GM18951 (cell line): Measurements from ENCODE around the gene STRADA.
A peak's percentile ranks its signal among the peaks of the same experiment; 100 is the strongest.
"Not testable (repeated sequence)": the region's sequence is repeated elsewhere in the genome, so short reads cannot be mapped to it uniquely, and the experiment has no call there.

Experiments used
- POLR2A ChIP-seq: IDR thresholded peaks from 4 replicates; pipeline ENCODE4 v1.6.1; 2011; ENCODE audit warnings: mild to moderate bottlenecking; ENCODE audit not compliant: insufficient read length, insufficient read depth; ENCODE audit errors: extremely low read depth
- in situ Hi-C: fragments of 300-500 bp; cut with MboI; formaldehyde crosslinking; loops from one replicate; pipeline ENCODE4 v1.12.0; 2022; ENCODE audit warnings: low sequenced_read_pairs, mixed read lengths, inconsistent platforms; ENCODE audit not compliant: unreplicated experiment

Gene STRADA

DNA sequence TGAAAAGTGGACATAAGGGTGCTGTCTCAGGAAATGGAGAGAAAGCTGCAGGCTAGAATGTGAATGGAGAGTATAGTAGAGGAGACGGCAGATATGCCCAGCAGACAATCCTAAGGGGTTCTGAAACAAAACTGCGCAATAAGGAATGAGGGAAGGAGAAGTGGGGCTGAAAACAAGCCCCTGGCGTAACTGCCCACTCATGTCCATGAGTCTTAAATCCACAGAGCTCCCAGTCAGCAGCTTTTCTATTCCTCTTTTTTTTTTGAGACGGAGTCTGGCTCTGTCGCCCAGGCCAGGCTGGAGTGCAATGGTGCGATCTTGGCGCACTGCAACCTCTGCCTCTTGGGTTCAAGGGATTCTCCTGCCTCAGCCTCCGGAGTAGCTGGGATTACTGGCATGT, 5.9 kb downstream of the STRADA start:
- TF ChIP-seq POLR2A: no peak
- in situ Hi-C loops: no loop called here

DNA sequence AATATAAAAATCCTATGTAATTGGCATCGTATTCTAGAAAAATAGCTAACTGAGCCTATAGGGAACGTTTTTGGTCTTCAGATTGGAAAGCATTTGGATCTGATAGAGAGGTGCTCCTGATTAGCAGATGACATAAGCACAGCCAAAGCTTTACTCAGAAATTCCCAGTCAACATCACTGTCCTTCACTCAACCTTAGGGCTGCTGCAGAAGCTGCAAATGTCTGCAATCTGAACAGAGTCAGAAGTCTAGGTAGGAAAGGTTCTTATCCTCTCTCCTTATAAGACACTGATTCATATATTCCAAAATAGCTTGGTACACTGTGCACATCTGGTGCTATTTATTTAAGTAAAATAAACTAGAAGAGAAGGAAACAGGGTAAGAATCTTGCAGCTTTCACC, 19.2 kb downstream of the STRADA start:
- no peak for TF ChIP-seq POLR2A

DNA sequence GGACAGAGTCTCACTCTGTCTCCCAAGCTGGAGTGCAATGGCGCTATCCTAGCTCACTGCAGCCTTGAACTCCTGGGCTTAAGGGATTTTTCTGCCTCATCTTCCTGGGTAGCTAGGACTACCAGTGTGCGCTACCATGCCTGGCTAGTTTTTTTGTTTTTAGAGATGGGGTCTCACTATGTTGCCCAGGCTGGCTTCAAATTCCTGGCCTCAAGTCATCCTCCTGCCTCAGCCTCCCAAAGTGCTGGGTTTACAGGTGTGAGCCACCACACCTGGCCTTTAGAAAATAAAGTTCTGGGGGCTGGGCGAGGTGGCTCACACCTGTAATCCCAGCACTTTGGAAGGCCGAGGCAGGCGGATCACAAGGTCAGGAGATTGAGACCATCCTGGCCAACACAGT, 21.4 kb downstream of the STRADA start:
- in situ Hi-C loops: not testable (repeated sequence)

More for the DNA sequence above, 19.2 kb downstream of the STRADA start:
- in situ Hi-C loops: no loop called here

DNA sequence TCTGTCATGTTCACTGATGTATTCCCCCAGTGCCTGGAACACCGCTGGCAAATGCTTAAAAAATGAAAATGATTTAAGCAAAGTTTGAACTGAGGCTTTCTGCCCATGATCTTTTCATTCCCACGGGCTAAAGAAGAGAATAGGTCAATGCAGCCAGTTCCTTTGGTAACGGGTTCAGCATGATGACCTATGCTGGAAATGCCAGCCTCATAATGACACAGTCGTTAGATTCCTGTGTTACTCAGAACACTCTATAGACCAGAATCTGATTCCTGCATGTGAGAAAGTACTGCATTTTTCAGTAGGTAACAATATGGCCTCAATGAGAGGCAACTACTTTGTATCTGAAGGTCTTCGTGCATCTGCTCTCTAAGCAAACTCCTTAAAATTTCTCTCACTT, 22.6 kb downstream of the STRADA start:
- no peak for TF ChIP-seq POLR2A
- in situ Hi-C loops: no loop called here

DNA sequence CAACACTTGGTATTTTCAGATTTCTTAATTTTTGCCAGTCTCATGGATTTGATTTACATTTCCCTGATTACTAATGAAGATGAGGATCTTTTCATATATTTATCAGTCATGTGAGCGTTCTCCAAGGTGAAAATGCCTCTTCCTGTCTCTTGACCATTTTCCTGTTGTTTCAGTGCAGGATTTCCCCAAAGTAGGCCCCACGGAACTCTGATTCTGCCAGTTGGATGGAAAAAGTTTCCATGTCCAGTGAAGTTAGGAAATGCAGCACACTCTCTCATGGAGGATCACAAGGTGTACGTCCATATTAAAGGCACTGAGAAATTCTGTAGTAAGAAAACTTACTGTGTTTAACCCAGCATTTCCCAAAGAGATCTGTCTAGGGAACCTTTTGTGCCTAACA, 25.2 kb downstream of the STRADA start:
- in situ Hi-C loops: no loop called here
- no peak for TF ChIP-seq POLR2A

DNA sequence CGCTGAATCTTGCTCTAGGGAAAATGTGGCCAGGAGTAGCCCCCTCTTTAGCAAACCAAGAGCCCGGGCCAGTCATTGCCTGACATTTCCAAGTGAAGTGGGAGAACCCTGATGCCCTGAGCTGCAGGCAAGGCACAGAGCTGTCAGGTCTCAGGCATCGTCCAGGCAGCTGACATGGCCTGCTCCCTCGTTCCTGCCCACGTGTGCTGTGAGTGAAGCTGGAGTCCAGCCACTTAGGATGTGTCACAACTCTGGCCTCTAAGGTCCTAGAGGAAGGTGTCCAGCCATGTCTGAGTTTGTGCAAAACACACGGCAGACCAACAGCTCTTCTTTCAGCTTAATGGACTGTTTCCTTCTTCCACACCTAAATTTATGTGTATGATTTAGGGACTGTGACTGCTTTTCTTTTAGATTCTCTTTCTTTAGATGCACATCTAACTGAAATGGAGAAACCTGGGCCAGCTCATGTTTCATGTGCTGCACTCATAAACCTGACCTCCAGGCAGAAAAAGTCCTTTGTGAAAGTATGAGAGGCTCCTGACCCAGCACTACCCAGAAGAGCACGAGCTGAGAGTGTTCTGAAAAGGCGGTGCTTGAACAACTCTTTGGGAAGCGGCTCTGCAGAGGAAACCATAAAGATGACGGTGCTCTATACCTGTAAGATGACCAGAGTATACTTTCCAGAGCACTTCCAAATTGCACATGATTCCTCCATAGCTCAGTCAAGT, 26.9 kb downstream of the STRADA start:
- no peak for TF ChIP-seq POLR2A
- in situ Hi-C loops: no loop called here

DNA sequence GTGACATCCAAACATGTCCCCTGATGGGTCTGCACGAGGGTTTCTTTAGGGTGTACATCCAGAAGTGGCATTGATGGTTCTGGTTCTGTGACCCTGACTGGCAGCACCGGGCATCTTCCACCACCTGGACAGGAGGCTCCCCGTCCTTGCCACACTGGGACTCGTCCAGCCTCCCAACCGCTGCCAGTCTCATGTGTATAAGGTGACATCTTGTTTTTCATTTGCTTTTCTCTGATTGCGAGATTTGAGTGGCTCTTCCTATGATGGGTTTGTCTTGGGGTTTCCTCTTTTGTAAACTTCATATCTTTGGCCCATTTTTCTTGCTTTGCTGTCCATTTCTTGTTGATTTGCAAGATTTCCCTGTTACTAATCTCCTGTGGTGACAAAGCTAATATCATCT, 32.5 kb downstream of the STRADA start:
- in situ Hi-C loops: no loop called here
- no peak for TF ChIP-seq POLR2A

DNA sequence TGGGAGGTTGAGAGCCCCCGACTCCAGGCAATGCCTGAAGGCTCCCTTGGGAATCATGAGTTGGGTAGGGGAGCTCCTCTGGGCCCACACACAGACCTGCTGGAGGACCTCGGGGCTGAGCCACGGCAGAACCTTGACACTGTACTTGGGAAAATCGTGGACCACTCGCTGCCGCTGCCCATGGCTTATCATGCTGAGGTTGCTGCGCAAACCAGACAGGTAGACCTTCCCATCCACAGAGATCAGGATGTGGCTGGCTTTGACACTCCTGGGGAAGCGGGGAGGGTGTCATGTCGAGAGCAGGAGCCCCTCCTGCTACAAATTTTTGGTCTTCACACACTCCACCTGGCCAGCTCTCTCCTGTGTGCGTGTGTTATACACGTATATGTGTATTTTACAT, 34.4 kb downstream of the STRADA start:
- TF ChIP-seq POLR2A: no peak
- in situ Hi-C loops: no loop called here

DNA sequence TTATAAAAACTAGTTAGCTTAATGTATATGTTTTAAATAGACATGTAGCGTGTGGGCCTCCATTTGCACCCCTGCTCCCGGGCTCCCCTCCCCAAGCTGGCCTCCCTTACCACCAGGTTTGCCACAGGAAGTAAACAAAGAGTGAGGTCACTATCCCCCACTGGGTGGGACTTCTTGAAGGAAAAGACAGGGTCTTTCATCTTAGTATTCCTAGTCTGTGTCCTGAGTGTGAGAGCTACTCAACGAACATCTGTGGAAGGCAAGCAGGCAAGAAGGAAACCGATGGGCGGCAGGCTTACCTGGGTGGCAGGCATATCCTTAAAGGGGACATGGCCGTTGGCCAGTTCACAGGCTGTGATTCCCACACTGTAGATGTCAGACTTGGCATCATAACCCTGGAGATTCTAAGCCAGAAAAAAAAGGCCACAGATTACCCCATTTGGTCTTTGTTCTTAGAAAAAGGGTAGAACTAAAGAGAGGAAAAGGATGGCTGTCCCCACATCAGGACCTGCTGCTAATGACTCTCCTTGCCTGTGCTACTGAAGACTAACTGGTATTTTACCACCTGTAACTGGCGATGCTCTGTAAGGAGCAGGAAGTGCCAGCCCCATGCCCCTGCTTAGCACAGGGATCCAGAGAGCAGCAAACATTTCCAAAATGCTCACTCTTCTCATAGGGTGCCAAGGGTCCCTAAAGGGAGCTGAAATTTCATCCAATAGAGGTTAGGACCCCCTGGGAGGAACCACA, 35.1 kb downstream of the STRADA start:
- in situ Hi-C loops: no loop called here
- TF ChIP-seq POLR2A: no peak

DNA sequence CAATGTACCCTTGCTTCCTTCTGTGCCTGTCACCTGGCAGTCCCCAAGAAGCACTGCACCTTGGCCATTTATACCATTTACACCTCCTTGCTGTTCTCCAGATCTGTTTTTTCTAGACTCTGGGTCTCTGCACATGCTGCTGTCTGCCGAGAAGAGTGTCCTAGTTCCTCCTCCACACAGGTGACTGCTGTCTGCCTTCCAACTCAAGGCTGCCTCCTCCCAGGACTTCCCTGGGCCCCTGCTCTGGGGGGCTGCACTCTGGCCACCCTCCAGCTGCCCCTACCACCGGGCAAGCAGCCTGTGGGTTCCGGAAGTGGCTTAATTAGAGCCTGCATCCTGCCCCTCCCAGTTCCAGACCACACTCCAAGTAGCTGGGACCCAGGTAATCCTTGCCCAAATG, 35.9 kb downstream of the STRADA start:
- in situ Hi-C loops: no loop called here
- TF ChIP-seq POLR2A: no peak

DNA sequence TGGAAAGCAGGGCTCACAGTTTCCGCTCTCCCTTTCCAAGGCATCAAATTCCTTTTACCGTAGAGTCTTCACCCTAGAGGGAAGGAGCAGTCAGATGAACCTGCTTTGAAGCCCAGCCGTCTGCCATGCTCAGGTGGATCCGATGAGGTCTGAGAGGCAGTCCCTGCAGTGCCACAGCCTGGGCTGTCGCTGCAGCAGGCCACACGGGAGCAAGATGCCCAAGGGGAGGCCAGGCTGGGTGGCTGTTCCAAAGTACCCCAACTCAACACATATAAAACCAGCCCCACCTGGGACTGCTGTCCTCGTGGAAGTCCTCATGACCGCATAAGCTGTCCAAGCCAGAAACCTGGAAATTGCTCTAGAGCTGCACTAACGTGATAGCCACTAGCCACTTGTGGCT, 36.8 kb downstream of the STRADA start:
- in situ Hi-C loops: no loop called here
- peak; percentile 13 for TF ChIP-seq POLR2A

DNA sequence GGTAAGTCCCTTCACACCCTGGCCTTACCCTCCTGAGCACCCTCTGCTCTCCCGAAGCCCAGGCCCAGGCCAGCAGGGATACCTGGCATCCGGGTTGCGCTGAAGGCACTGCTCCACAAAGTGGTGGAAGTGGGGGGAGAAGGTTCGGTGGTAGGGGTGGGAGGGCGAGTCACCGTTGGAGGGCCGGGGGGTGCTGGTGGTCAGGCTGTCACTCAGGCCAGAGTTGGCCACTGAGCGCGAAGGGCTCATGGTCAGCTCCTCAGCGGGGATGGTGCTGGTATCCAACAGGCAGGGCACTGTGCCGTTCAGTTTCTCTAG, 37.4 kb downstream of the STRADA start:
- in situ Hi-C loops: no loop called here
- peak; percentile 8 for TF ChIP-seq POLR2A

DNA sequence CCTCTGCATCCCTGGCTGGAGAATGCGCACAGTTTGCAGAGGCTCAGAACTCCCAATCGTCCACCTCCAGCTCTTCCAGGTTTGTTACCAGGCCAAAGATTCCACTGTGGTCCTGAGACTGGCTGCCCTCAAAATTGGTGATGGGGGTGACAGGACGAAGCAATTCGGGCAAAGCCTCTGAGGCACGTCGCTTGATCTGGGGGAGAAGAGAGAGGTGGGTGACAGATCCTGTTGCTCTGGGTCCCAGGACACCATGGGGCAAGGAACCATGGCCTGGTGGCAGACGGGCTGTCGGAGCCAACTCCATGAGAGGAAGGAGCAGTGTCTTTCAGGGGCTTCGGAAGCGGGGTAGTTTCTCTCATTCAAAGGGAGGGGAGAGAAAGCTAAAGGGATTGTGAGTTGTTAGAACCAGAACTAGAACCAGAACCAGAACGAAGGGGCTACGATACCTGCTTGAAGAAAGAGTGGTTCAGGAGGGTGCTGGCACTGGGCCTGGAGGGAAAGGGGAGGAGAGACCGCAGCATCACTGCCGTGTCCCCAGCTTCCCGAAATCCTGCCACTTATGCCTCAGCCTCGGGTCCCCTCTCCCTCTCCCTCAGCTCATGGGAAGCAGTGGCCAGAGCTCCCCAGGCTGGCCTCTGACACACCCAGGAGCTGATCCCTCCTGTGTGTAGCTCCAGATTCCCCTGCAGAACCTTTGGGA, 37.9 kb downstream of the STRADA start:
- TF ChIP-seq POLR2A: no peak
- in situ Hi-C loops: no loop called here

DNA sequence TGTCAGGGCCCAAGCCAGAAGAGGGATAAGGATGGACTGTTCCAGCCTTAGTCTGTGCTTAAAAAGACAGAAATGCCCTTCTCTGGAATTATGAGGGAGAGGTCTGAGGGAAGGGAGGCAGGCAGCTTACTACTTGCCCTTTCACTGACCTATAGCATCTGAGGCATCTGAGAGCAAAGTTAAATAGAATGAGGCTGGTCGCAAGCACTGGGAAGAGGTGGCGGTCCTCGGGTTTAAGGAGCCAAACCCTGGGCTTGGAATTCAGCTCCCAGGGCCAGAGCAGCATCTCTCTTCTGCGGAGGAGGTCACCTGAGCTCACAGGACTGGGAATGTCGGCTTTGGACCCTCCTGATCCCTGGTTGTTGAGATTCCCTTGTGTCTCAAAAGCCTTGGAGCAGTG, 38.6 kb downstream of the STRADA start:
- in situ Hi-C loops: no loop called here
- TF ChIP-seq POLR2A: no peak

DNA sequence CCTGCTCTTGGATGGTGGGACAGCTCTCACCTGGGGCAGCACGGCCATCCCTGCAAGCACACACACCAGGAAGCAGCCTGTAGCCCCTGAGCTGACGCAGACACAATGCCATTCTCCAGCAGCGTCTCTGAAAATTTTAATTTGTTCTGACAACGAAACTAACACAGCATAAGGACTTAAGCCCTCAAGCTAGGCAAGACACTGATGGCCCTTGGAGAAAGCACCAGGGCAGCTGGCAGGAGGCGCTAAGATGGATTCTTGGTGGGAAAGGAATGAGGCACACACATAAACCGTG, 38.9 kb downstream of the STRADA start:
- in situ Hi-C loops: no loop called here
- TF ChIP-seq POLR2A: no peak
